Testis (tissue), 3 donors: ENCODE measurements around the gene ADAM33. TPM values are rescaled to one million over a fixed set of nuclear protein-coding genes. Genes with fewer than 3 reads are reported as not detected.

Experiments used
- DNase-seq: peaks from one replicate; pipeline ENCODE4 v3.0.0-alpha.2; 2019
- H3K27ac ChIP-seq, 2 donors: fragments of 200-600 bp; sonication (generic); one replicate each; pipeline ENCODE4 v1.5.1; 2019
- H3K27me3 ChIP-seq: fragments of 200-600 bp; sonication (generic); one replicate; pipeline ENCODE4 v1.5.1; 2019
- H3K36me3 ChIP-seq: fragments of 200-600 bp; sonication (generic); one replicate; pipeline ENCODE4 v1.5.1; 2017; ENCODE audit warnings: low read depth; ENCODE audit errors: missing control alignments
- H3K4me1 ChIP-seq: fragments of 200-600 bp; sonication (generic); one replicate; pipeline ENCODE4 v1.5.1; 2019
- H3K4me3 ChIP-seq, 2 donors: fragments of 200-600 bp; sonication (generic); one replicate each; pipeline ENCODE4 v1.5.1; 2017 to 2019
- H3K9me3 ChIP-seq: fragments of 200-600 bp; sonication (generic); one replicate; pipeline ENCODE4 v1.5.1; 2017
- POLR2A ChIP-seq: fragments of 450-650 bp; IDR thresholded peaks from one replicate; pipeline ENCODE4 v1.6.1; 2017; ENCODE audit warnings: antibody characterized with exemption, mild to moderate bottlenecking, moderate library complexity
- WGBS, 2 donors: methylation state at CpG; one replicate each; pipeline ENCODE4 v1.1.5; 2018; 5-methylcytosine and 5-hydroxymethylcytosine counted together
- intact Hi-C: fragments of 100-400 bp; cut with DNase I; formaldehyde crosslinking; loops from one replicate; pipeline ENCODE4 v1.15.1; 2023; ENCODE audit warnings: low total_unique reads
- polyA plus RNA-seq: library from polyadenylated mRNA; stranded (reverse); fragments of 350-450 nt; fragmentation: Illumina TruSeq; extraction: RNeasy Lipid Tissue Mini Kit (QIAGEN cat#74804); gene quantifications from one replicate; pipeline ENCODE4 v1.2.3, GENCODE V29; 2014; ENCODE audit warnings: low read depth, low replicate concordance; ENCODE audit not compliant: insufficient read depth
- total RNA-seq, 2 donors: library from RNA; depleted of rRNA; stranded (reverse); fragments of >200 nt; gene quantifications; one replicate each; pipeline ENCODE4 v1.2.3, GENCODE V29; 2016
- TF ChIP-seq, protein P1 (sequence below), 3 experiments: fragments of 450-650 bp in 2 of 3; fragments of 200-600 bp in 1 of 3; sonication (generic) in 1 of 3; IDR thresholded peaks; one replicate each; pipeline ENCODE4 v1.5.1; 2016 to 2019; ENCODE audit warnings: antibody characterized with exemption in 3 of 3, mild to moderate bottlenecking in 2 of 3, moderate library complexity in 1 of 3

Gene ADAM33
- total and polyA plus RNA-seq, 3 donors from 2014 or later = 25.5 to 61.1 (median 35.4) TPM

DNA sequence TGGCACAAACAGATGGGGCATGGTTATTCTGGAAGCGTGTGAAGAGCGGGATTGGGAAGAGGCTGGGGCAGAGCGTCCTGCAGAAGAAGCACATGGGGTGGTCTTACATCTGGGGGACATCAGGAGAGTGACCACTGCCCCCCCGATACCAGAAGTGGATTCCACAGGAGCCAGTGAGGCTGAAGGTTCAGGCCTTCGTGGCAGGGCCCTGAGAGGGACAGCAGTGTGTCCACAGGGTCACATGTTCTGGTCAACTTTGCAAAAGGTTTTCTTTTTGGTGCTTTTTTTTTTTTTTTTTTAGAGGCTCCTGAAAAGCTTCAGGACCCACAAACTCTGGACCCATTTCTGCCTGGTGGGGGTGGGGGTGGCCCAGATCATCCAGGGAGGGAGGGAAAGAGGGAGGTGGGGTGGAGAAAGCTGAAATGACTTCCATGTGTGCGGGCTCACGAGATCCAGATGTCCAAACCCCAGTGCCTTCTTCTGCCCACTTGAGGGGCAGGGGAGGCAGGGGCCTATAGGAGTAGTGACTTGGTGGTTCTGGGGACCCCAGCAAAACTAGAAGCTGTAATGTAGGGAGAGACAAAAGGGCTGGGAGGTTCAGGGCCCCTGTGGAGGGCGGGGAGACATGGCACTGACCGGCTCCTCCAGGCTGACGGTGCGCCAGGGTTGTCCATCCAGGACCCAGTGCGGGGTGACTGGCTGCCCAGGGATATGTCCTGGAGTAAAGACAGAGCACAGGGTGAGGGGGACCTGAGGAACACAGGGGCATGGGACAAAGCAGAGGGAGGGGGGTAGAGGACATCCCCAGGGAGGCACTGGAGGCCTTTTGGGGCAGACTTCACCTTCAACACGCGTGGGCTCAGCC is 2.7 kb downstream of the ADAM33 start:
- peaks cover 27% of the 10 kb centered on the region for H3K4me1 ChIP-seq
- TF ChIP-seq POLR2A = no peak
- TF ChIP-seq, protein P1, sequence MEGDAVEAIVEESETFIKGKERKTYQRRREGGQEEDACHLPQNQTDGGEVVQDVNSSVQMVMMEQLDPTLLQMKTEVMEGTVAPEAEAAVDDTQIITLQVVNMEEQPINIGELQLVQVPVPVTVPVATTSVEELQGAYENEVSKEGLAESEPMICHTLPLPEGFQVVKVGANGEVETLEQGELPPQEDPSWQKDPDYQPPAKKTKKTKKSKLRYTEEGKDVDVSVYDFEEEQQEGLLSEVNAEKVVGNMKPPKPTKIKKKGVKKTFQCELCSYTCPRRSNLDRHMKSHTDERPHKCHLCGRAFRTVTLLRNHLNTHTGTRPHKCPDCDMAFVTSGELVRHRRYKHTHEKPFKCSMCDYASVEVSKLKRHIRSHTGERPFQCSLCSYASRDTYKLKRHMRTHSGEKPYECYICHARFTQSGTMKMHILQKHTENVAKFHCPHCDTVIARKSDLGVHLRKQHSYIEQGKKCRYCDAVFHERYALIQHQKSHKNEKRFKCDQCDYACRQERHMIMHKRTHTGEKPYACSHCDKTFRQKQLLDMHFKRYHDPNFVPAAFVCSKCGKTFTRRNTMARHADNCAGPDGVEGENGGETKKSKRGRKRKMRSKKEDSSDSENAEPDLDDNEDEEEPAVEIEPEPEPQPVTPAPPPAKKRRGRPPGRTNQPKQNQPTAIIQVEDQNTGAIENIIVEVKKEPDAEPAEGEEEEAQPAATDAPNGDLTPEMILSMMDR (IDR thresholded peaks at IDR 0.05) = no peak
- no peaks in the 10 kb centered on the region for H3K27me3 ChIP-seq
- intact Hi-C loops = loop anchor here (5.0 kb wide), 1 partner anchor 33 kb away; the partner anchor contains the start of gene SIGLEC1
- DNase-seq = no peak
- no peaks in the 10 kb centered on the region for H3K36me3 ChIP-seq
- peak overlapping the region in 1 of 2 donors; percentile 44 for H3K27ac ChIP-seq
- H3K9me3 ChIP-seq = no peaks in the 10 kb centered on the region
- no peak overlapping the region for H3K4me3 ChIP-seq
- 77 to 83% methylated on average over 14 of the region's 14 CpGs for WGBS, 2 donors

DNA sequence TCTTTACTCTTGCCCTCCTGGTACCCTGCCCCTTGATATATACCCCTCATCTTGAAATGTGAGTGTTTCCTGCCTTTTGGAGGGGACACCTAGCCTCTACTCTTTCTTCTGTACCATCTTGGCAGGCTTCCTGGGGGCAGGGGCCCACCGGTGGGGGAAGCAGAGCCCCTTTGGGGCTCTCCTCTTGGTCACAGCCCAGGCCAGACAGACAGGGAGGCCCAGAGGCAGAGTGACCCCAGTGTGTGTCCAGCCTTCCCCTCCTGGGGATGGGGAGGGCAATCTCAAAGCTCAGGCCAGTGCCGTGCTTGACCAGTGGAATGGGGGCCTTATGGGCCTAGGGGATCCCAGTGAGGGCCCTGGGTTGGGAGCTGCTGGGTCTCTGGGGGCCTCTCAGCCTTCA is 3.6 kb downstream of the ADAM33 start:
- intact Hi-C loops = loop anchor here (5.0 kb wide), 1 partner anchor 34 kb away; the partner anchor contains the start of gene SIGLEC1
- no peak for TF ChIP-seq POLR2A
- TF ChIP-seq, protein P1 (IDR thresholded peaks at IDR 0.05) = no peak
- Histone ChIP-seq H3K27ac (peak overlapping the region; percentile 0 to 37), H3K4me3 (no peak overlapping the region), H3K4me1 (peaks cover 27% of the 10 kb centered on the region), H3K27me3 (no peaks in the 10 kb centered on the region), H3K36me3 (no peaks in the 10 kb centered on the region), H3K9me3 (no peaks in the 10 kb centered on the region)
- WGBS, 2 donors = 57 to 65% methylated on average over 1 to 2 of the region's 2 CpGs
- DNase-seq = no peak

DNA sequence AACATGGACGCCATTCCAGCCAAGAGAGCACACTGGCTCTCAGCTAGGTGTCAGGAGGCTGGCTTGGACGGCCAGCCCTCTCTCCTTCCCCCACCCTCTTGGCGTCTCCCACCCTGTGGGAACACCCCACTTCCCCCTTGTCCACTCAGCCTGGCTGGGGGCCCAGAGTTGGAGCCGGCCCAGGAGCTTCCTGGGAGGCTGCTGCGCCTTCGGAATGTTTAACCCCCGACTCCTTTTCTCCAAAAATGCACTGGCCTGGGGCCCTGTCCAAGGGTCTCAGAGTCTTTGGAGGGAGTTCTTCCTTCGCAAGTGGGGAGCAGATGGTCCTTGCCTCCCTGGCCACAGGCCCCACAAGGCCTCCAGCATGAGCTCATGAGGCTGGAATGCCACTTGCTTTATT is 4.1 kb downstream of the ADAM33 start:
- Histone ChIP-seq H3K27ac (peak overlapping the region; percentile 31 to 37), H3K9me3 (no peaks in the 10 kb centered on the region), H3K4me1 (peaks cover 27% of the 10 kb centered on the region), H3K36me3 (no peaks in the 10 kb centered on the region), H3K27me3 (no peaks in the 10 kb centered on the region), H3K4me3 (no peak overlapping the region)
- 34 to 40% methylated on average over 8 of the region's 8 CpGs for WGBS, 2 donors
- DNase-seq = peak; percentile 75
- intact Hi-C loops = loop anchor here (5.0 kb wide), 1 partner anchor 35 kb away; the partner anchor contains the start of gene SIGLEC1
- TF ChIP-seq, protein P1 (IDR thresholded peaks at IDR 0.05) = no peak
- TF ChIP-seq POLR2A = no peak

DNA sequence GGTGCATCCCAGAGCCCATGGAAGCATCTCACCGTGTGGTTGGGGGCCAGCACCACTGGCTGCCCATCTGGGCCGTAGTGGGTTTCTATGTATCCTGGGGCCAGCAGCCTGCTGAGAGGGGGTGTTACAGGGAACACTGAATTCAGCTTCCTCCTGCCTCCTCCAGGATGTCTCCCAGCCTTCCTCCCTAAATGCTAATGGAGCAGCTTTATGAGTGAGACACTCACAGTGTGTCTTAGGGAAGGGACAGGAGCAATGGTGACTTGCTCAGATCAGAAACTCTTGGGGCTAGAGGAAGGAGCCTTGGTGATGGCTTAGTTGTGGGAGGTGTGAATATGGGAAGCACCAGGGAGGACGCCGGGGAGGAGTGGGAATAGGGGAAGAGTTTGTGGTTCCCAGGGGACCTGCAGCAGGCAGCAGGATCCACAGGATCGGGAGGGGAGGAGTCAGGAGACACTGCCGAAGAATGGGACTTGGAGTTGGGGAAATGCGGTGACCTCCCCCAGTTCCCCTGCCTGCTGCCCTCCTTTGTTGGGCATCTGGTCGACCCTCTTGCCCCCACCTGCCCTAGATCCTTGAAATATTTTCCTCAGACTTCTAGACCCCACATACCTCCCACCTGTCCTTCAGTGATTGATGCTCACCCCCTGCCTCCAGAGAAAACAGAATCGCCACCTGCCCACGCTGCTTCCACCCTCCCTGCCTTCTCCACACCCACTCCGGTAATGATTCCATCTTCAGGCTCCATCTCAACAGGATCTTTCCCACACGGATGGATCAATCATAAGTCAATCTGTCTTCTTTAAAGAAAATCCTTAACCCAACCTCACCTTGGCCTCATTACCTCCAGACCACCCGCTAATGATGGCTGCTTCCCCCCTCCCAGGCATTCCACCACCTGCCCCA is 6.6 kb downstream of the ADAM33 start:
- no peak for TF ChIP-seq POLR2A
- TF ChIP-seq, protein P1 (IDR thresholded peaks at IDR 0.05) = no peak
- H3K9me3 ChIP-seq = no peaks in the 10 kb centered on the region
- intact Hi-C loops = loop anchor here (5.0 kb wide), 1 partner anchor 37 kb away; the partner anchor contains the start of gene SIGLEC1
- no peak for DNase-seq
- H3K27me3 ChIP-seq = no peaks in the 10 kb centered on the region
- peaks cover 11% of the 10 kb centered on the region for H3K4me1 ChIP-seq
- no peaks in the 10 kb centered on the region for H3K36me3 ChIP-seq
- 60 to 61% methylated on average over 12 to 13 of the region's 13 CpGs for WGBS, 2 donors
- no peak overlapping the region for H3K27ac ChIP-seq
- no peak overlapping the region for H3K4me3 ChIP-seq
